Measurements from ENCODE around the gene TEX261.
"Not testable (repeated sequence)": the region's sequence is repeated elsewhere in the genome, so short reads cannot be mapped to it uniquely, and the experiment has no call there.

TEX261 gene

GRCh38 chr2:70999931-71000330, 5.3 kb upstream of the TEX261 start:
- DNase-seq (ENCODE audit: low spot score): peak; percentile 33

- no peak for DNase-seq (ENCODE audit: low spot score)
Measured at GRCh38 chr2:70999362-70999761, 4.7 kb upstream of the TEX261 start.

GRCh38 chr2:70998885-70999284, 4.2 kb upstream of the TEX261 start:
- not testable (repeated sequence) for DNase-seq (ENCODE audit: low spot score)

GRCh38 chr2:70995426-70995729, 705 bp upstream of the TEX261 start:
- peak; percentile 40 for DNase-seq (ENCODE audit: low spot score)

- peak; percentile 70 for DNase-seq (ENCODE audit: low spot score)
Measured at GRCh38 chr2:70994009-70994698, 519 bp downstream of the TEX261 start.

- peak; percentile 50 for DNase-seq (ENCODE audit: low spot score)
Measured at GRCh38 chr2:70992945-70993853, 1.5 kb downstream of the TEX261 start.

GRCh38 chr2:70991742-70992141, 2.9 kb downstream of the TEX261 start:
- peak; percentile 55 for DNase-seq (ENCODE audit: low spot score)

GRCh38 chr2:70991142-70991541, 3.5 kb downstream of the TEX261 start:
- DNase-seq (ENCODE audit: low spot score): no peak

GRCh38 chr2:70990216-70990615, 4.5 kb downstream of the TEX261 start:
- DNase-seq (ENCODE audit: low spot score): no peak

GRCh38 chr2:70988726-70989648, 5.7 kb downstream of the TEX261 start:
- DNase-seq (ENCODE audit: low spot score): no peak

GRCh38 chr2:70988151-70988550, 6.5 kb downstream of the TEX261 start:
- DNase-seq (ENCODE audit: low spot score): no peak

- peak; percentile 17 for DNase-seq (ENCODE audit: low spot score)
Measured at GRCh38 chr2:70987386-70987785, 7.3 kb downstream of the TEX261 start.

- DNase-seq (ENCODE audit: low spot score): peak; percentile 23
Measured at GRCh38 chr2:70986499-70987189, 8.0 kb downstream of the TEX261 start.

- peak; percentile 18 for DNase-seq (ENCODE audit: low spot score)
Measured at GRCh38 chr2:70985956-70986355, 8.7 kb downstream of the TEX261 start.

- no peak for DNase-seq (ENCODE audit: low spot score)
Measured at GRCh38 chr2:70985283-70985688, 9.4 kb downstream of the TEX261 start.

- DNase-seq (ENCODE audit: low spot score): peak; percentile 62
Measured at GRCh38 chr2:70984576-70985282, 9.9 kb downstream of the TEX261 start.

GRCh38 chr2:70984228-70984575, 10.5 kb downstream of the TEX261 start:
- no peak for DNase-seq (ENCODE audit: low spot score)

GRCh38 chr2:70983506-70984227, 11.0 kb downstream of the TEX261 start:
- peak; percentile 20 for DNase-seq (ENCODE audit: low spot score)

GRCh38 chr2:70982971-70983370, 11.7 kb downstream of the TEX261 start:
- peak; percentile 48 for DNase-seq (ENCODE audit: low spot score)
